Smooth muscle cell (in vitro differentiated cells): ENCODE data around the gene AAK1. TPM values are rescaled to one million over a fixed set of nuclear protein-coding genes. Genes with fewer than 3 reads are reported as not detected.

Source experiments
- DNase-seq: peaks from one replicate; lab custom pipeline; 2025; ENCODE audit not compliant: unreplicated experiment; lab: John Stamatoyannopoulos, UW
- H2AFZ ChIP-seq: fragments of 200-600 bp; sonication (generic); 2 replicates; pipeline ENCODE4 v1.6.0; 2016; ENCODE audit warnings: antibody characterized with exemption, low read depth, mild to moderate bottlenecking
- H3F3A ChIP-seq: fragments of 200-600 bp; sonication (generic); 2 replicates; pipeline ENCODE4 v1.6.0; 2017; ENCODE audit warnings: antibody characterized with exemption, low read depth
- H3K27ac ChIP-seq: fragments of 200-600 bp; sonication (generic); 2 replicates; pipeline ENCODE4 v1.5.1; 2016; ENCODE audit warnings: low read depth, mild to moderate bottlenecking
- H3K27me3 ChIP-seq: fragments of 200-600 bp; sonication (generic); 2 replicates; pipeline ENCODE4 v1.6.1; 2016; ENCODE audit warnings: low read depth, mild to moderate bottlenecking
- H3K36me3 ChIP-seq: fragments of 200-600 bp; sonication (generic); 2 replicates; pipeline ENCODE4 v1.5.1; 2016; ENCODE audit warnings: low read depth
- H3K4me1 ChIP-seq: fragments of 200-600 bp; sonication (generic); 2 replicates; pipeline ENCODE4 v1.5.1; 2016; ENCODE audit warnings: low read depth
- H3K4me2 ChIP-seq: fragments of 200-600 bp; sonication (generic); 2 replicates; pipeline ENCODE4 v1.6.0; 2016; ENCODE audit warnings: mild to moderate bottlenecking
- H3K4me3 ChIP-seq: fragments of 200-600 bp; sonication (generic); 2 replicates; pipeline ENCODE4 v1.5.1; 2016; ENCODE audit warnings: mild to moderate bottlenecking
- H3K79me2 ChIP-seq: fragments of 200-600 bp; sonication (generic); 2 replicates; pipeline ENCODE4 v1.6.0; 2016; ENCODE audit warnings: low read depth, mild to moderate bottlenecking
- H3K9ac ChIP-seq: fragments of 200-600 bp; sonication (generic); 2 replicates; pipeline ENCODE4 v1.6.0; 2016; ENCODE audit warnings: low read depth
- H3K9me3 ChIP-seq: fragments of 200-600 bp; sonication (generic); replicated peaks from 2 replicates; pipeline ENCODE4 v1.5.1; 2016; ENCODE audit warnings: low read depth
- H4K20me1 ChIP-seq: fragments of 200-600 bp; sonication (generic); 2 replicates; pipeline ENCODE4 v1.6.0; 2016; ENCODE audit warnings: low read depth
- CTCF ChIP-seq: fragments of 200-600 bp; sonication (generic); IDR thresholded peaks from 2 replicates; pipeline ENCODE4 v1.5.1; 2017; ENCODE audit warnings: borderline replicate concordance, mild to moderate bottlenecking, antibody characterized with exemption; ENCODE audit not compliant: insufficient read depth, poor library complexity, severe bottlenecking
- WGBS: methylation state at CpG from one replicate; pipeline ENCODE4 v1.1.7; 2016; ENCODE audit warnings: low lambda C conversion rate; 5-methylcytosine and 5-hydroxymethylcytosine counted together
- polyA plus RNA-seq: library from polyadenylated mRNA; unstranded; fragments of >200 nt; fragmentation: Nextera tagmentation; extraction: Ambion mirVana; gene quantifications from 2 replicates; pipeline ENCODE4 v1.2.1, GENCODE V29; 2016
- total RNA-seq: library from RNA; depleted of rRNA; stranded (reverse); fragments of >200 nt; gene quantifications from 2 replicates; pipeline ENCODE4 v1.2.3, GENCODE V29; 2014

AAK1 gene
- total and polyA plus RNA-seq, 2 experiments from 2014 or later, result 26.9 to 47.7 TPM

- Histone ChIP-seq H3K36me3 (no peaks in the 10 kb centered on the region), H3K4me1 (no peaks in the 10 kb centered on the region), H3F3A (peaks cover 3% of the 10 kb centered on the region), H3K4me3 (no peak overlapping the region), H3K27me3 (no peaks in the 10 kb centered on the region), H3K27ac (peak overlapping the region; percentile 58), H3K9ac (no peak overlapping the region), H3K9me3 (no peaks in the 10 kb centered on the region), H3K4me2 (peak overlapping the region; percentile 37), H3K79me2 (peaks cover 67% of the 10 kb centered on the region), H4K20me1 (peaks cover 100% of the 10 kb centered on the region), H2AFZ (no peak overlapping the region)
- TF ChIP-seq CTCF, result no peak
- no peak for DNase-seq
- 96% methylated on average over 4 of the region's 4 CpGs for WGBS
Observed at GRCh38 chr2:69566669-69567068, 76.9 kb downstream of the AAK1 start.

- 59% methylated on average over 3 of the region's 3 CpGs for WGBS
- no peak overlapping the region for H3K4me2 ChIP-seq
- H3K27me3 ChIP-seq, result no peaks in the 10 kb centered on the region
- H3K79me2 ChIP-seq, result peaks cover 67% of the 10 kb centered on the region
- H3K4me3 ChIP-seq, result no peak overlapping the region
- peaks cover 100% of the 10 kb centered on the region for H4K20me1 ChIP-seq
- H2AFZ ChIP-seq, result no peak overlapping the region
- TF ChIP-seq CTCF, result peak; percentile 65
- no peak for DNase-seq
- no peaks in the 10 kb centered on the region for H3K4me1 ChIP-seq
- no peak overlapping the region for H3K27ac ChIP-seq
- H3F3A ChIP-seq, result peaks cover 3% of the 10 kb centered on the region
- H3K9ac ChIP-seq, result no peak overlapping the region
- H3K9me3 ChIP-seq, result no peaks in the 10 kb centered on the region
- no peaks in the 10 kb centered on the region for H3K36me3 ChIP-seq
Observed at GRCh38 chr2:69565431-69565839, 78.1 kb downstream of the AAK1 start.

- Histone ChIP-seq H2AFZ (no peak overlapping the region), H3K79me2 (peaks cover 66% of the 10 kb centered on the region), H3K9me3 (no peaks in the 10 kb centered on the region), H3K36me3 (no peaks in the 10 kb centered on the region), H3K4me1 (peaks cover 4% of the 10 kb centered on the region), H3K27ac (no peak overlapping the region), H3K4me2 (no peak overlapping the region), H3K27me3 (no peaks in the 10 kb centered on the region), H3K4me3 (no peak overlapping the region), H4K20me1 (peaks cover 100% of the 10 kb centered on the region), H3K9ac (no peak overlapping the region), H3F3A (peaks cover 3% of the 10 kb centered on the region)
- no peak for TF ChIP-seq CTCF
- WGBS, result 66% methylated on average over 3 of the region's 3 CpGs
- no peak for DNase-seq
Observed at GRCh38 chr2:69564604-69565003, 78.9 kb downstream of the AAK1 start.

GRCh38 chr2:69563021-69563420, 80.5 kb downstream of the AAK1 start:
- Histone ChIP-seq H3K27me3 (no peaks in the 10 kb centered on the region), H4K20me1 (peaks cover 100% of the 10 kb centered on the region), H3K9ac (no peak overlapping the region), H3K4me2 (no peak overlapping the region), H3K9me3 (no peaks in the 10 kb centered on the region), H3K36me3 (no peaks in the 10 kb centered on the region), H3K4me1 (peaks cover 4% of the 10 kb centered on the region), H3F3A (no peaks in the 10 kb centered on the region), H3K4me3 (no peak overlapping the region), H2AFZ (no peak overlapping the region), H3K27ac (no peak overlapping the region), H3K79me2 (peaks cover 70% of the 10 kb centered on the region)
- no peak for TF ChIP-seq CTCF
- no peak for DNase-seq
- WGBS, result 95% methylated on average over 2 of the region's 2 CpGs
